CD4-positive, alpha-beta T cell (primary cell): ENCODE data around the gene ACKR1. TPM values are rescaled to one million over a fixed set of nuclear protein-coding genes. Genes with fewer than 3 reads are reported as not detected.

Source experiments
- ATAC-seq: fragments of 200-7000 bp; cut with Tn5 transposase; one replicate; pipeline ENCODE4 v1.10.0; 2022; ENCODE audit warnings: mild to moderate bottlenecking; ENCODE audit not compliant: poor library complexity
- CTCF ChIA-PET: fragments of 350-600 bp; sonication (Branson Sonifier 250); formaldehyde crosslinking; loops from one replicate; lab custom pipeline; 2021; ENCODE audit warnings: antibody characterized with exemption, inconsistent platforms; lab: Charles Lee
- POLR2A ChIA-PET: fragments of 350-600 bp; sonication (Branson Sonifier 250); formaldehyde crosslinking; loops from one replicate; lab custom pipeline; 2021; ENCODE audit warnings: antibody characterized with exemption, inconsistent platforms; lab: Charles Lee
- DNase-seq, 14 experiments: peaks; one replicate each; pipeline ENCODE4 v3.0.0-alpha.2; 2013 to 2020; ENCODE audit warnings: mixed read lengths in 2 of 14
- H3K27ac ChIP-seq, 2 donors: one replicate each; pipeline versions ENCODE4 v1.5.1 to v1.7.0; 2013; ENCODE audit warnings: low read length in 2 of 2, low read depth in 1 of 2, mild to moderate bottlenecking in 1 of 2
- H3K27me3 ChIP-seq, 2 experiments: 1 replicate in 1 of 2; 2 replicates in 1 of 2; pipeline versions ENCODE4 v1.6.1 to v1.7.0; 2013; ENCODE audit warnings: low read length in 2 of 2, control low read depth in 1 of 2, mild to moderate bottlenecking in 1 of 2, moderate library complexity in 1 of 2; ENCODE audit not compliant: insufficient read depth in 2 of 2, control insufficient read depth in 1 of 2
- H3K36me3 ChIP-seq: one replicate; pipeline ENCODE4 v1.6.1; 2013; ENCODE audit warnings: low read length, control low read depth; ENCODE audit not compliant: insufficient read depth
- H3K4me1 ChIP-seq: one replicate; pipeline ENCODE4 v1.6.1; 2013; ENCODE audit warnings: low read length, control low read depth; ENCODE audit not compliant: insufficient read depth
- H3K4me3 ChIP-seq: one replicate; pipeline ENCODE4 v1.5.1; 2013; ENCODE audit warnings: mild to moderate bottlenecking, low read length, moderate library complexity
- H3K9me3 ChIP-seq, 2 experiments: 1 replicate in 1 of 2; 2 replicates in 1 of 2; pipeline versions ENCODE4 v1.6.1 to v1.7.0; 2013; ENCODE audit warnings: low read length in 2 of 2, mild to moderate bottlenecking in 2 of 2, control low read depth in 1 of 2, moderate library complexity in 1 of 2; ENCODE audit not compliant: control insufficient read depth in 1 of 2, insufficient read depth in 1 of 2
- H3K27ac Mint-ChIP-seq: one replicate; pipeline ENCODE4 v1.8.0; 2020; ENCODE audit warnings: mixed read lengths
- H3K27me3 Mint-ChIP-seq: one replicate; pipeline ENCODE4 v1.8.0; 2021; ENCODE audit warnings: mixed read lengths
- H3K36me3 Mint-ChIP-seq: one replicate; pipeline ENCODE4 v1.8.0; 2021; ENCODE audit warnings: low read depth, mixed read lengths
- H3K4me1 Mint-ChIP-seq: one replicate; pipeline ENCODE4 v1.8.0; 2021; ENCODE audit warnings: low read depth, mixed read lengths
- H3K4me3 Mint-ChIP-seq: one replicate; pipeline ENCODE4 v1.8.0; 2020; ENCODE audit warnings: mild to moderate bottlenecking, mixed read lengths
- H3K9me3 Mint-ChIP-seq: one replicate; pipeline ENCODE4 v1.8.0; 2020; ENCODE audit warnings: mixed read lengths
- CTCF ChIP-seq: fragments of 200-600 bp; IDR thresholded peaks from one replicate; pipeline ENCODE4 v1.8.0; 2022; ENCODE audit warnings: antibody characterized with exemption, mild to moderate bottlenecking
- intact Hi-C, 2 experiments: fragments of 100-400 bp; cut with DNase I in 1 of 2; cut with micrococcal nuclease in 1 of 2; formaldehyde crosslinking; loops; one replicate each; pipeline versions ENCODE4 v1.15.1 to v1.9.0; 2023 to 2025; cut with DNase I, micrococcal nuclease
- total RNA-seq, 174 experiments: library from RNA in 2 of 174; stranded (reverse) in 2 of 174; gene quantifications; one replicate each; pipeline ENCODE4 v1.2.3 and lab custom pipeline; 2021 to 2026

ACKR1 gene
- total RNA-seq, 2 experiments from 2014 or later = not detected

- Histone ChIP-seq H3K4me3 (no peak overlapping the region), H3K27me3 (peaks cover 53 to 56% of the 10 kb centered on the region in 2 experiments), H3K27ac (no peak overlapping the region), H3K36me3 (no peaks in the 10 kb centered on the region), H3K4me1 (no peaks in the 10 kb centered on the region), H3K9me3 (peaks cover 0 to 10% of the 10 kb centered on the region in 2 experiments)
- H3K4me1 Mint-ChIP-seq = no peaks in the 10 kb centered on the region
- intact Hi-C loops = no loop called here
- no peak for TF ChIP-seq CTCF
- H3K27me3 Mint-ChIP-seq = peaks cover 77% of the 10 kb centered on the region
- no peaks in the 10 kb centered on the region for H3K36me3 Mint-ChIP-seq
- ATAC-seq (no peak), DNase-seq (no peak)
- ChIA-PET POLR2A (no interaction called here), CTCF (no interaction called here)
- no peak overlapping the region for H3K4me3 Mint-ChIP-seq
- H3K9me3 Mint-ChIP-seq = peaks cover 4% of the 10 kb centered on the region
- no peak overlapping the region for H3K27ac Mint-ChIP-seq
Observed at GRCh38 chr1:159172614-159173291, 31.9 kb upstream of the ACKR1 start.

GRCh38 chr1:159173320-159173719 lies 31.4 kb upstream of the ACKR1 start:
- Histone ChIP-seq H3K9me3 (peaks cover 0 to 10% of the 10 kb centered on the region in 2 experiments), H3K4me3 (no peak overlapping the region), H3K4me1 (no peaks in the 10 kb centered on the region), H3K27me3 (peaks cover 52 to 54% of the 10 kb centered on the region in 2 experiments), H3K27ac (no peak overlapping the region), H3K36me3 (no peaks in the 10 kb centered on the region)
- H3K4me3 Mint-ChIP-seq = no peak overlapping the region
- no peaks in the 10 kb centered on the region for H3K36me3 Mint-ChIP-seq
- POLR2A ChIA-PET = no interaction called here
- H3K27ac Mint-ChIP-seq = no peak overlapping the region
- intact Hi-C loops = no loop called here
- DNase-seq (no peak), ATAC-seq (no peak)
- H3K27me3 Mint-ChIP-seq = peaks cover 76% of the 10 kb centered on the region
- H3K9me3 Mint-ChIP-seq = peaks cover 4% of the 10 kb centered on the region
- CTCF ChIA-PET = no interaction called here
- no peaks in the 10 kb centered on the region for H3K4me1 Mint-ChIP-seq
- TF ChIP-seq CTCF = no peak

DNA sequence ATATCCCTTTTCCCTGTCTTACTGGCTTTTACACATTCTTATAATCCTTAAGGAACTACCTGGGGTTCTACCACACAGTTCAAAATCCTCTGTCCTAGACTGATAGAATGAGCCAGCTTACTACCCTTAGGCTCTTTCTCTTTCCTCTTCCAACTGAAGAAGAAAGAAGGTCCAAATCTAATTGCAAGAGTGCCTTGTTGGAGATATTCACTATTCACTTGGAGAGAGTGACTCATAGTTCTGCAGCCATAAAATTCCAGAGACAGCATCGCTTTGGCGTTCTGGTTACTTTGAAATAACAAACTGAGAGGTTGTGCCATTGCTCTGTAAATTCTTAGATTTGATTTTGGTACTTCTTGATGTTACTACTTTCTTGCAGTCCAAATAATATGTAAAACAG lies 29.1 kb upstream of the ACKR1 start:
- no peaks in the 10 kb centered on the region for H3K4me1 Mint-ChIP-seq
- Histone ChIP-seq H3K4me1 (no peaks in the 10 kb centered on the region), H3K36me3 (no peaks in the 10 kb centered on the region), H3K9me3 (peaks cover 0 to 10% of the 10 kb centered on the region in 2 experiments), H3K4me3 (no peak overlapping the region), H3K27me3 (peaks cover 40 to 54% of the 10 kb centered on the region in 2 experiments), H3K27ac (no peak overlapping the region)
- peaks cover 77% of the 10 kb centered on the region for H3K27me3 Mint-ChIP-seq
- H3K9me3 Mint-ChIP-seq = peaks cover 4% of the 10 kb centered on the region
- POLR2A ChIA-PET = no interaction called here
- no peak overlapping the region for H3K27ac Mint-ChIP-seq
- intact Hi-C loops = no loop called here
- no peak for TF ChIP-seq CTCF
- no peak overlapping the region for H3K4me3 Mint-ChIP-seq
- CTCF ChIA-PET = no interaction called here
- no peaks in the 10 kb centered on the region for H3K36me3 Mint-ChIP-seq
- no peak for ATAC-seq
- DNase-seq = no peak
